Mesenteric fat pad (tissue), 1 donor: ENCODE results near the gene MLH1. TPM values are rescaled to one million over a fixed set of nuclear protein-coding genes. Genes with fewer than 3 reads are reported as not detected.
"Not testable (repeated sequence)": the region's sequence is repeated elsewhere in the genome, so short reads cannot be mapped to it uniquely, and the experiment has no call there.

Experiments
- DNase-seq: peaks from one replicate; pipeline ENCODE4 v3.0.0-alpha.2; 2020; ENCODE audit warnings: low spot score
- long read RNA-seq: library from polyadenylated mRNA; unstranded; transcript quantifications from one replicate; pipeline ENCODE4 v2.0.0, GENCODE V29; 2020
- total RNA-seq: library from RNA; stranded (reverse); fragmentation: NEBNext Ultra II Directional; extraction: Animal tissue kit (Norgen Biotek cat#: 25700); gene quantifications from one replicate; pipeline ENCODE4 v1.2.1, GENCODE V29; 2021
- donor health status: DM: yes; HTN: yes; CAD: no.

MLH1 gene
- total RNA-seq, result 25.0 TPM
- long read RNA-seq, transcript MLH1-201 (19 exons, 2,752 nt), result major isoform, 55 of 87 reads
- long read RNA-seq, partial matches to known transcripts, result 5 of 87 reads
- long read RNA-seq, other reads (novel, unspliced or antisense), result 26 of 87 reads

- DNase-seq, result peak; percentile 99
These were observed at the start of gene MLH1 for GRCh38 chr3:36993326-36994283. Gene MLH1, plus strand, starts transcription at chr3:36993518. Its CDS starts 30 bp downstream, at chr3:36993548.

- DNase-seq, result no peak
These were observed 49.7 kb upstream of the MLH1 start for GRCh38 chr3:36943601-36944000.

GRCh38 chr3:36944012-36944640 lies 49.2 kb upstream of the MLH1 start:
- DNase-seq, result peak; percentile 91

- DNase-seq, result no peak
These were observed 48.6 kb upstream of the MLH1 start, which contains the start of gene TRANK1 for GRCh38 chr3:36944641-36945270. Gene TRANK1, minus strand, starts transcription at chr3:36945054. Its CDS starts 245 bp downstream, at chr3:36944809.

- no peak for DNase-seq
These were observed 47.9 kb upstream of the MLH1 start for GRCh38 chr3:36945333-36945980.

DNA sequence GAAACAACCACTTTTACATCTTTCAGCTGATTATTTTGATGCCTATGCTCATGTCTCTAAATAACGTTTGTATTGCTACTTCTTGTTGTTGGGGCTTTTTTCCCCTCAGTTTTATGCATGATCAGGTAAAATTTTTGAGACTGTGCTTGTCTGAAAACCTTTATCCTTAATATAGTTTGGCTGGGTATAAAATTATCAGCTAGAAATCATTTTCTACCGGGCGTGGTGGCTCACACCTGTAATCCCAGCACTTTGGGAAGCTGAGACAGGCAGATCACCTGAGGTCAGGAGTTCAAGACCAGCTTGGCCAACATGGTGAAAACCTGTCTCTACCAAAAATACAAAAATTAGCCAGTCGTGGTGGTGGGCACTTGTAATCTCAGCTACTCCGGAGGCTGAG lies 45.5 kb upstream of the MLH1 start:
- DNase-seq, result not testable (repeated sequence)

DNA sequence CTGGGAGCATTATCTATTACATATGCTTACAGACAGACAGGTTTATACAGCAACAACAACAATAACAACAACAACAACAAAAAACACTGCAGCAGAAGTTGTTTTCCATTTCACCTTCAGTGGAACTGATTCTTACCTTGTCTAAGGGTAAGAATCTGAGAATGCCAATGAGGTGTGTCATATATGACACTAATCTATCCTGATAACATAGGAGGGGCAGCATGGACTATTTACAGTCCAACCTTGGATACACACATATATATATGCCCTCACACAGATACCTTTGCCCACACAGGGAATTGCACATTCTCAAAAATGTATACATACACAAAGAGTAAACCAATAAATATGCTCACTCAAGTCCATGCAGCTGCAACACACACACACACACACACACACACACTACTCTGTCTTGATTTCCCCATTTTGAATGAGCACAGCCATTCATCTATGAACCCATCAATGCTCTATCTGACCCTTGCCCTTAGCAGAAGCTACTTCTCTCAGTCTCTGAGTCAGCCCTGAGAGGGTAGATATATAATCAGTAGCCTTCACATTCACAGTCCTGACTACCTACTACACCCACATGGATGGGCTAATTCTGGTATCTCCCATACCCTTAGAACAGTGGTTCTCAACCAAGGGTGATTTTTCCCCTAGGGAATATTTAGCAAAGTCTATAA lies 38.7 kb upstream of the MLH1 start:
- no peak for DNase-seq

- DNase-seq, result no peak
These were observed 37.2 kb upstream of the MLH1 start for GRCh38 chr3:36956155-36956554.

- no peak for DNase-seq
These were observed 36.3 kb upstream of the MLH1 start for GRCh38 chr3:36957063-36957462.

GRCh38 chr3:36957862-36958686 lies 35.2 kb upstream of the MLH1 start:
- DNase-seq, result no peak

- no peak for DNase-seq
These were observed 33.5 kb upstream of the MLH1 start for GRCh38 chr3:36959821-36960220.

DNA sequence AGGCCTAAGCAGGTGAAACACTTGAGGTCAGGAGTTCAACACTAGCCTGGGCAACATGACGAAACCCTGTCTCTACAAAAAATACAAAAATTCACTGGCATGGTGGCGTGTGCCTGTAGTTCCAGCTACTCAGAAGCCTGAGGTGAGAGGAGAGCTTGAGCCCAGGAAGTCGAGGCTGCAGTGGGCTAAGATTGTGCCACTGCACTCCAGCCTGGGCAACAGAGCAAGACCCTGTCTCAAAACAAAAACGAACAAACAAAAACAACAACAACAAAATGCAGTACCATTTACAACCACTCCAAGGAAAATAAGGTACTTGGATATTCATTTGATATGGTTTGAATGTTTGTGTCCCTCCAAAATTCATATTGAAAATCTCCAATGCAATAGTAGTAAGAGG lies 32.8 kb upstream of the MLH1 start:
- DNase-seq, result no peak

DNA sequence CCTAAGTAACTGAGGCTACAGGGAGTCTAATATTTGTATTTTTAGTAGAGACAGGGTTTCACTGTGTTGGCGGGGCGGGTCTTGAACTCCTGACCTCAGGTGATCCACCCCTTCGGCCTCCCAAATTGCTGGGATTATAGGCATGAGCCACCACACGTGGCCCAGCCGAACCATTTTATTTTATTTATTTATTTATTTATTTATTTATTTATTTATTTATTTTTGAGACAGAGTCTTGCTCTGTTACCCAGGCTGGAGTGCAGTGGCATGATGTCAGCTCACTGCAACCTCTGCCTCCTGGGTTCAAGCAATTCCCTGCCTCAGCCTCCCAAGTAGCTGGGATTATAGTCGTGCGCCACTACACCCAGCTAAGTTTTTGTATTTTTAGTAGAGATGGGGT lies 30.3 kb upstream of the MLH1 start:
- DNase-seq, result not testable (repeated sequence)

DNA sequence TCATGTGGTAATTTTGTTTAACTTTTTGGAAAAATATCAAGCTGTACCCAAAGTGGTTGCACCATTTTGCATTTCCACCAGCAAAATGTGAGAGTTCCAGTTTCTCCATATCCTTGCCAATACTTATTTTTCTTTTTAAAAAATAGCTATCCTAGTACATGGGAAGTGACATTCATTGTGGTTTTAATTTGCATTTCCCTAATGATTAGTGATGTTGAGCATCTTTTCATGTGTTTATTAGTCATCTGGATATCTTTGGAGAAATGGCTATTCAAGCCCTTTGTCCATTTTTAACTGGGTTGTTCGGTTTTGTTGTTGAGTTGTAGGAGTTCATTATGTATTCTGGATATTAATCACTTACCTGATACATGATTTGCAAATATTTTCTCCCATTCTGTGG lies 29.0 kb upstream of the MLH1 start:
- DNase-seq, result no peak

GRCh38 chr3:36964817-36965216 lies 28.5 kb upstream of the MLH1 start:
- DNase-seq, result no peak

DNA sequence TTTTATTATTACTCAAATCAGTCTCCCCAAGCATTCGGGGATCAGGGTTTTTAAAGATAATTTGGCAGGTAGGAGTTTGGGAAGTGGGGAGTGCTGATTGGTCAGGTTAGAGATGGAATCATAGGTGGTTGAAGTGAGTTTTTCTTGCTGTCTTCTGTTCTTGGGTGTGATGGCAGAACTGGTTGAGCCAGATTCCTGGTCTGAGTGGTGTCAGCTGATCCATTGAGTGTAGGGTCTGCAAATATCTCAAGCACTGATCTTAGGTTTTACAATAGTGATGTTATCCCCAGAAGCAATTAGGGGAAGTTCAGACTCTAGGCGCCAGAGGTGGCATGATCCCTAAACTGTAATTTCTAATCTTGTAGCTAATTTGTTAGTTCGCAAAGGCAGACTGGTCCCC lies 27.9 kb upstream of the MLH1 start:
- DNase-seq, result no peak

GRCh38 chr3:36969085-36969484 lies 24.2 kb upstream of the MLH1 start:
- no peak for DNase-seq

DNA sequence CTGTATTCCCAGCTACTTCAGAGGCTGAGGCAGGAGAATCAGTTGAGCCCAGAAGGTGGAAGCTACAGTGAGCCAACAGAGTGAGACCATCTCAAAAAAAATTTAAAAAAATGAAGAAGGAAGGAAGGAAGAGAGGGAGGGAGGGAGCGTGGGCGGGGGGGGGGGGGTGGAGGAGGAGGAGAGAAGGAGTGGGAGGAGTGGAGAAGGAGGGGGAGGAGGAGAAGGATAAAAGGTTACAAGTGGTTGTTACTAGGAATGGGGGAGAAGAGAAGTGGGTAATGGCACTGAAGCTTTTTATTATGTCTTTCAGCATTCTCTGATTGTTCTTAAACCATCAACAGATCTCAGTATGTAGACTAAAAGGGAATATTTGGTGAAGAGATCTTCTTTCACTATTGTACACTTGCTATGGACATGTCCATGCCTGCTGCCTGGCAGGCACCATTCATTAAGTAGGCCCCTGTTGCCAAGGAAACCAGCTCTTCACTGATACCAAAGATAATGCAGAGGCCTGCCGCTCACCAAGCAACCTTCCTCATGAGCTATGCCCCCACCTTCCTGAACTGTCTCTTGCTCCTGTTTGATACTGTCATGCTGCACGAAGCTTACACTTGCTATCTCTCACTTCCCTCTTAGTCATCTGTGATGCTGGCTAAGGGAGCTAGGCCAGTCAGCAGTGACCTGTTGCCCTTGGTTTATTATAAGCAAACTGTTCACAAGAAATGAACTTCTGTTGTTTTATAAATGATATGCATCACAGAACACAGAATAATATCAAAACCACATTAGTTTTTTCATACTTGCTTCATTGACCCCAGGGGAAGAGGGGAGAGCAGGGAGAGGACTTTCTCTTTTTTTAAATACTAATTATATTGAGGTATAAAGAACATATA lies 23.5 kb upstream of the MLH1 start:
- DNase-seq, result no peak

DNA sequence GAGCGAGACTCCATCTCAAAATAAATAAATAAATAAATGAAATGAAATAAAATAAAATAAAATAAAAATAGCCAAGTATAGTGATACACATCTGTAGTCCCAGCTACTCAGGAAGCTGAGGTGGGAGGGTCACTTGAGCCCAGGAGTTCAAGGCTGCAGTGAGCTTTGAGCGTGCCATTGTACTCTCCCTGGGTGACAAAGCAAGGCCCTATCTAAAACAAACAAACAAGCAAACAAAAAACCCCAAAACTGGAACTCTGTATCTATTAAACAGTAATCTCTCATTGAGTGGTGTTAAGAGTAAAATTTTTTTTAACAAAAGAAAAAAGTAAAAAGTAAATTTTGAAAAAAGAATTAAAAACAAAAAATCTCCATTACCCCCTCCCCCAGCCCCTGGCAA lies 21.2 kb upstream of the MLH1 start:
- no peak for DNase-seq
